HepG2 (cell line): ENCODE results near the gene ATP6V0A1. TPM values are rescaled to one million over a fixed set of nuclear protein-coding genes. Genes with fewer than 3 reads are reported as not detected.
A peak's percentile ranks its signal among the peaks of the same experiment; 100 is the strongest.

Experiments used
- ARID3A ChIP-seq: IDR thresholded peaks from 2 replicates; pipeline ENCODE4 v1.6.1; 2012; ENCODE audit warnings: low read depth, low read length, improper control_type of control experiment
- KLF9 ChIP-seq: IDR thresholded peaks from 2 replicates; pipeline ENCODE4 v1.6.1; 2016; ENCODE audit warnings: low read depth
- MED1 ChIP-seq: sonication (generic); formaldehyde crosslinking; IDR thresholded peaks from 2 replicates; pipeline ENCODE4 v1.4.0; 2020; ENCODE audit warnings: missing genetic modification reagents
- NCOA2 ChIP-seq: sonication (generic); formaldehyde crosslinking; IDR thresholded peaks from 2 replicates; pipeline ENCODE4 v1.8.0; 2022; ENCODE audit warnings: inconsistent platforms
- PRPF4 ChIP-seq: fragments of 200-400 bp; formaldehyde crosslinking; IDR thresholded peaks from 2 replicates; pipeline ENCODE4 v1.6.1; 2016; ENCODE audit warnings: low read length, low read depth; ENCODE audit not compliant: poor library complexity, severe bottlenecking
- SOX13 ChIP-seq, 3 experiments: fragments of 450-650 bp in 1 of 3; sonication (generic) in 1 of 3; formaldehyde crosslinking in 1 of 3; IDR thresholded peaks in 2 of 3; conservative IDR thresholded peaks in 1 of 3; 2 replicates each; pipeline versions ENCODE4 v1.5.0 to v1.6.1; 2016 to 2020; ENCODE audit warnings: antibody characterized with exemption in 1 of 3, mild to moderate bottlenecking in 1 of 3, missing compliant biosample characterization in 1 of 3, missing genetic modification reagents in 1 of 3, moderate library complexity in 1 of 3
- ZMYM3 ChIP-seq: sonication (generic); formaldehyde crosslinking; IDR thresholded peaks from 2 replicates; pipeline ENCODE4 v1.5.1; 2020; ENCODE audit warnings: mild to moderate bottlenecking, missing genetic modification reagents
- ZNF770 ChIP-seq: sonication (generic); formaldehyde crosslinking; IDR thresholded peaks from 2 replicates; pipeline ENCODE4 v1.5.0; 2020; ENCODE audit warnings: mild to moderate bottlenecking, missing genetic modification reagents
- polyA plus RNA-seq, 8 experiments: library from polyadenylated mRNA; depleted of rRNA in 3 of 8; stranded (reverse) in 7 of 8; unstranded in 1 of 8; fragments of >200 nt; fragmentation: Illumina TruSeq in 4 of 8; extraction: Trizol in 4 of 8; gene quantifications; 2 replicates each; pipeline versions ENCODE4 v1.2.1 to v1.2.3, GENCODE V29; 2011 to 2016; ENCODE audit warnings: low read depth in 4 of 8, missing spikeins in 1 of 8, mixed read lengths in 1 of 8; ENCODE audit not compliant: insufficient read depth in 1 of 8
- total RNA-seq, 5 experiments: library from RNA; depleted of rRNA; stranded (reverse); fragments of >200 nt; fragmentation: Illumina TruSeq; extraction: Trizol; gene quantifications; 2 replicates each; pipeline ENCODE4 v1.2.3, GENCODE V29; 2016; ENCODE audit warnings: low read depth in 1 of 5
- TF ChIP-seq, protein P1 (sequence below): sonication (generic); formaldehyde crosslinking; IDR thresholded peaks from 2 replicates; pipeline ENCODE4 v1.8.0; 2022; ENCODE audit warnings: mild to moderate bottlenecking, missing genetic modification reagents, borderline replicate concordance
- TF ChIP-seq, protein P2 (sequence below): sonication (generic); formaldehyde crosslinking; IDR thresholded peaks from 2 replicates; pipeline ENCODE4 v1.9.0; 2021; ENCODE audit warnings: mild to moderate bottlenecking, missing genetic modification reagents
- TF ChIP-seq, protein P3 (sequence below): sonication (generic); formaldehyde crosslinking; IDR thresholded peaks from 2 replicates; pipeline ENCODE4 v1.4.0; 2020; ENCODE audit warnings: missing genetic modification reagents, borderline replicate concordance

Gene ATP6V0A1
- total and polyA plus RNA-seq, 2 of the 13 experiments (the other 11 are each of a cell fraction or from before 2014, with no cell fraction given): 27.9 to 54.1 TPM

DNA sequence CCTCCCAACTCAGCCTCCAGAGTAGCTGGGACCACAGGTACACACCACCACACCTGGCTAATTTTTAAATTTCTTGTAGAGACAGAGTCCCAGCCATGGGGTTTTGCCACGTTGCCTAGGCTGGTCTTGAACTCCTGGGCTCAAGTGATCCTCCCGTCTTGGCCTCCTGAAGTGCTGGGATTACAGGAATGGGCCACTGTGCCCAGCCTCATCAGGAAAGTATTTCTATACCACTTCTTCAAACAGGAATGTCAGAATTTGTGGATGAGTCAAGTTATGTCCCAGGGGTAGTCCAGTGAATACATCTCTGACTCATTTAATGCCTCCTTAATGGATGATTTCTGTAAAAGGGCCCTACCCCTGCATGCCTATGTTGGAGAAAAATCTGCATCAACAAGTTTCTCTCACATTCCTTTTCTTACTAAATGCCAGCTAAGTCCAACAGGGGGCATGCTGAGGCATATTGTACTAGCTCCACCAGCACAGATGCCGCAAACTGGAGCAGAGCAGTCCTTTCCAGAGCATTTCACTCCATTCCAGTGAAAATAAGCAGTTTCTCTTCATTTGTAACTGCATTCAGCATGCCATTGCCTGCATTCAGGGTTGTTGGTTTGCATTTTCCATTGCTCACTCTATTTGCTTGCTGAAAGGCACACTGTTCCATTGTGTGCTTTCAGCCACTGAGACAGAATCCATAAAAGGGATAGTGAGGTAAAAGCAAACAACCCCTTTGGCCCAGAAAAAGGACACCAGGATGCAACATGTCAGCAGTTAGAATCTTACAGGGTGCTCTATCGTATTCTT, 30.3 kb upstream of the ATP6V0A1 start (continued):
- TF ChIP-seq, protein P1, sequence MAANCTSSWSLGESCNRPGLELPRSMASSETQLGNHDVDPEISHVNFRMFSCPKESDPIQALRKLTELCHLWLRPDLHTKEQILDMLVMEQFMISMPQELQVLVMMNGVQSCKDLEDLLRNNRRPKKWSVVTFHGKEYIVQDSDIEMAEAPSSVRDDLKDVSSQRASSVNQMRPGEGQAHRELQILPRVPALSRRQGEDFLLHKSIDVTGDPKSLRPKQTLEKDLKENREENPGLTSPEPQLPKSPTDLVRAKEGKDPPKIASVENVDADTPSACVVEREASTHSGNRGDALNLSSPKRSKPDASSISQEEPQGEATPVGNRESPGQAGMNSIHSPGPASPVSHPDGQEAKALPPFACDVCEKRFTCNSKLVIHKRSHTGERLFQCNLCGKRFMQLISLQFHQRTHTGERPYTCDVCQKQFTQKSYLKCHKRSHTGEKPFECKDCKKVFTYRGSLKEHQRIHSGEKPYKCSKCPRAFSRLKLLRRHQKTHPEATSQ (CRISPR knock-in tag): no peak
- no peak for TF ChIP-seq PRPF4
- TF ChIP-seq, protein P2, sequence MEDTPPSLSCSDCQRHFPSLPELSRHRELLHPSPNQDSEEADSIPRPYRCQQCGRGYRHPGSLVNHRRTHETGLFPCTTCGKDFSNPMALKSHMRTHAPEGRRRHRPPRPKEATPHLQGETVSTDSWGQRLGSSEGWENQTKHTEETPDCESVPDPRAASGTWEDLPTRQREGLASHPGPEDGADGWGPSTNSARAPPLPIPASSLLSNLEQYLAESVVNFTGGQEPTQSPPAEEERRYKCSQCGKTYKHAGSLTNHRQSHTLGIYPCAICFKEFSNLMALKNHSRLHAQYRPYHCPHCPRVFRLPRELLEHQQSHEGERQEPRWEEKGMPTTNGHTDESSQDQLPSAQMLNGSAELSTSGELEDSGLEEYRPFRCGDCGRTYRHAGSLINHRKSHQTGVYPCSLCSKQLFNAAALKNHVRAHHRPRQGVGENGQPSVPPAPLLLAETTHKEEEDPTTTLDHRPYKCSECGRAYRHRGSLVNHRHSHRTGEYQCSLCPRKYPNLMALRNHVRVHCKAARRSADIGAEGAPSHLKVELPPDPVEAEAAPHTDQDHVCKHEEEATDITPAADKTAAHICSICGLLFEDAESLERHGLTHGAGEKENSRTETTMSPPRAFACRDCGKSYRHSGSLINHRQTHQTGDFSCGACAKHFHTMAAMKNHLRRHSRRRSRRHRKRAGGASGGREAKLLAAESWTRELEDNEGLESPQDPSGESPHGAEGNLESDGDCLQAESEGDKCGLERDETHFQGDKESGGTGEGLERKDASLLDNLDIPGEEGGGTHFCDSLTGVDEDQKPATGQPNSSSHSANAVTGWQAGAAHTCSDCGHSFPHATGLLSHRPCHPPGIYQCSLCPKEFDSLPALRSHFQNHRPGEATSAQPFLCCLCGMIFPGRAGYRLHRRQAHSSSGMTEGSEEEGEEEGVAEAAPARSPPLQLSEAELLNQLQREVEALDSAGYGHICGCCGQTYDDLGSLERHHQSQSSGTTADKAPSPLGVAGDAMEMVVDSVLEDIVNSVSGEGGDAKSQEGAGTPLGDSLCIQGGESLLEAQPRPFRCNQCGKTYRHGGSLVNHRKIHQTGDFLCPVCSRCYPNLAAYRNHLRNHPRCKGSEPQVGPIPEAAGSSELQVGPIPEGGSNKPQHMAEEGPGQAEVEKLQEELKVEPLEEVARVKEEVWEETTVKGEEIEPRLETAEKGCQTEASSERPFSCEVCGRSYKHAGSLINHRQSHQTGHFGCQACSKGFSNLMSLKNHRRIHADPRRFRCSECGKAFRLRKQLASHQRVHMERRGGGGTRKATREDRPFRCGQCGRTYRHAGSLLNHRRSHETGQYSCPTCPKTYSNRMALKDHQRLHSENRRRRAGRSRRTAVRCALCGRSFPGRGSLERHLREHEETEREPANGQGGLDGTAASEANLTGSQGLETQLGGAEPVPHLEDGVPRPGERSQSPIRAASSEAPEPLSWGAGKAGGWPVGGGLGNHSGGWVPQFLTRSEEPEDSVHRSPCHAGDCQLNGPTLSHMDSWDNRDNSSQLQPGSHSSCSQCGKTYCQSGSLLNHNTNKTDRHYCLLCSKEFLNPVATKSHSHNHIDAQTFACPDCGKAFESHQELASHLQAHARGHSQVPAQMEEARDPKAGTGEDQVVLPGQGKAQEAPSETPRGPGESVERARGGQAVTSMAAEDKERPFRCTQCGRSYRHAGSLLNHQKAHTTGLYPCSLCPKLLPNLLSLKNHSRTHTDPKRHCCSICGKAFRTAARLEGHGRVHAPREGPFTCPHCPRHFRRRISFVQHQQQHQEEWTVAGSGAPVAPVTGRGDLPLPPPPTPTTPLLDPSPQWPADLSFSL (CRISPR knock-in tag): peak; percentile 38; the same call in 1 of the 2 replicates
- TF ChIP-seq ZNF770 (CRISPR knock-in tag): peak; percentile 93
- TF ChIP-seq NCOA2 (CRISPR knock-in tag): no peak
- no peak for TF ChIP-seq KLF9 (CRISPR knock-in tag)
- no peak for TF ChIP-seq SOX13 (IDR thresholded peaks at IDR 0.05)
- peak in 1 of 2 experiments; percentile 76; a peak in 2 of 4 replicates for TF ChIP-seq SOX13 (CRISPR knock-in tag; conservative IDR thresholded peaks at IDR 0.05 in 1 of 2, IDR thresholded peaks at IDR 0.05 in 1 of 2)
- TF ChIP-seq ARID3A: peak; percentile 58
- TF ChIP-seq, protein P3, sequence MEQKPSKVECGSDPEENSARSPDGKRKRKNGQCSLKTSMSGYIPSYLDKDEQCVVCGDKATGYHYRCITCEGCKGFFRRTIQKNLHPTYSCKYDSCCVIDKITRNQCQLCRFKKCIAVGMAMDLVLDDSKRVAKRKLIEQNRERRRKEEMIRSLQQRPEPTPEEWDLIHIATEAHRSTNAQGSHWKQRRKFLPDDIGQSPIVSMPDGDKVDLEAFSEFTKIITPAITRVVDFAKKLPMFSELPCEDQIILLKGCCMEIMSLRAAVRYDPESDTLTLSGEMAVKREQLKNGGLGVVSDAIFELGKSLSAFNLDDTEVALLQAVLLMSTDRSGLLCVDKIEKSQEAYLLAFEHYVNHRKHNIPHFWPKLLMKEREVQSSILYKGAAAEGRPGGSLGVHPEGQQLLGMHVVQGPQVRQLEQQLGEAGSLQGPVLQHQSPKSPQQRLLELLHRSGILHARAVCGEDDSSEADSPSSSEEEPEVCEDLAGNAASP (CRISPR knock-in tag): peak; percentile 29; the same call in 1 of the 2 replicates
- peak; percentile 10; the same call in 1 of the 2 replicates for TF ChIP-seq MED1 (CRISPR knock-in tag)
- TF ChIP-seq ZMYM3 (CRISPR knock-in tag): peak; percentile 74
